ENCODE data around the gene CNTNAP4.

The CNTNAP4 gene

DNA sequence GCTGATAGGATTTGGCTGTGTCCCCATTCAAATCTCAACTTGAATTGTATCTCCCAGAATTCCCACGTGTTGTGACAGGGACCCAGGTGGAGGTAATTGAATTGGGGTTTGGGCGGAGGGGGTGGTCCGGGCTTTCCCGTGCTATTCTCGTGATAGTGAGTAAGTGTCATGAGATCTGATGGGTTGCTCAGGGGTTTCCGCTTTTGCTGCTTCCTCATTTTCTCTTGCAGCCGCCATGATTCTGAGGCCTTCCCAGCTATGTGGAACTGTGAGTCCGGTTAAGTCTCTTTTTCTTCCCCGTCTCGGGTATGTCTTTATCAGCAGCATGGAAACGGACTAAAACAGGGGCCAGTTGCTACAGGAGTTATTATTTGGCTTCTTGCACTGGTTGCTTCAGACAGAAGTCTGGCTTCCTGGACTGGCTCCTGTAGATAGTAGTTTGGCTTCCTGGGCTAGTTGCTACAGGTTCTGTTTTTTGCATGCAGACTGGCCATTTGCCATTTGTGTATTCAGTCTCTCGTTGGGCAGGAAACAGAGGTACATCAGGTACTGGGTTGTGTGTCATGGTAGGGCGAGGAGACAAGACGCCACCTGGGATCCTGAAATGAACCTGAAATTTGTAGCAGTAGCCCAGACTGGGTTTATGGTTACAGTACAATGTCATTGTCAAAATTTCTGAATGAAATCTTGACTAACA lies 32.6 kb downstream of the CNTNAP4 start:
- DNase-seq = no peak

DNA sequence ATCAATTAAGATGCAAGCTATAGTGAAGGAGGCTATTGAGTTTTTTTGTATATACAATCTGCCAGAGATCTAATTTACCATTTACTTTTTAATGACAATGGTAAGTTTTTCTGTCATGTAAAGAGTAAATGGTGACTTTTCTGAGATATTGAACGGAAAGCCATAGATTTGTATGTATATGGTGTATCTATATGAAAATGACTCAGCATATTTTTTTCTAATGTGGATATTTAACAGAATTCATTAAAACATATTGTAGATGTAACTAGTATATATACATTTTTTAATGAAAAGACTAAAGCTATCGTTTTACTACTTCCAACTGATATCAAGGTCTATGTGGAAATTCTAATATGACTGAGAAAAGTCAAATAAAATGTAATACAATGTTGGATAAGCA lies 34.1 kb downstream of the CNTNAP4 start:
- DNase-seq = no peak

DNA sequence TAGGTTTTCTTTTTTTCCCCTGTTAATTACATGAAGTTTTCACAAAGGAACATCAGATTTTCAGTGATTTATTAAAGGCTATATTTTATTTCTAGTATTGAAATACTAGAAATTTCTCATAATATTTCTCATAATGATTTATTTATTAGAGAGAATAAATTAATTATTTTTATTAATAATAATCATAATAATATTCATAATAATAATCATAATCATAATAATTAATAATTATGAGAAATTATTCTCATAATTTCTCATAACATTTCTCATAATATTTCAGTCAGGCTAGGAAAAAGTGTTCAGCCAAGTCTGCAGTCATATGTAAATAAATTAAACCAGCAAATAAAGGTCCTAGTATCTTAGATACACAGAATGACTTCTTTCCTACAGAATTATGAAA lies 41.4 kb downstream of the CNTNAP4 start:
- DNase-seq = no peak

DNA sequence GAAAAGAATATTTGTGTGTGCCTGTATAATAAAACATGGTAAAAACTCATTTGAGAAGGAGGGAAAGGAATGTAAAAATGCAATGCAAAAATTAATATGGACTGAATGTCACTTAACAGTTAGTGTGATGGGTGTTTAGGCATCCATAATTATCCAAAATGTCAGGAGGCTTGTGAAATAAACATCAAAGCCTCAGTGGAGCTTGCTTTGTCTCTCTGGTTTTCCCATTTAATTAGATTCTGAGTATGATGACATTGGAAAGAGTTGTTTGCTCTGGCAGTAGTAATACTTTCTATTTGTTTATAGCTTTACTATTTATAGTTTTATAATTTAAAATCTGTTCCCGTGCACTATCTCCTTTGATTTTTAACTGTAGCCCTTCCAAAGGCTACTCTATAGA lies 51.9 kb downstream of the CNTNAP4 start:
- no peak for DNase-seq

DNA sequence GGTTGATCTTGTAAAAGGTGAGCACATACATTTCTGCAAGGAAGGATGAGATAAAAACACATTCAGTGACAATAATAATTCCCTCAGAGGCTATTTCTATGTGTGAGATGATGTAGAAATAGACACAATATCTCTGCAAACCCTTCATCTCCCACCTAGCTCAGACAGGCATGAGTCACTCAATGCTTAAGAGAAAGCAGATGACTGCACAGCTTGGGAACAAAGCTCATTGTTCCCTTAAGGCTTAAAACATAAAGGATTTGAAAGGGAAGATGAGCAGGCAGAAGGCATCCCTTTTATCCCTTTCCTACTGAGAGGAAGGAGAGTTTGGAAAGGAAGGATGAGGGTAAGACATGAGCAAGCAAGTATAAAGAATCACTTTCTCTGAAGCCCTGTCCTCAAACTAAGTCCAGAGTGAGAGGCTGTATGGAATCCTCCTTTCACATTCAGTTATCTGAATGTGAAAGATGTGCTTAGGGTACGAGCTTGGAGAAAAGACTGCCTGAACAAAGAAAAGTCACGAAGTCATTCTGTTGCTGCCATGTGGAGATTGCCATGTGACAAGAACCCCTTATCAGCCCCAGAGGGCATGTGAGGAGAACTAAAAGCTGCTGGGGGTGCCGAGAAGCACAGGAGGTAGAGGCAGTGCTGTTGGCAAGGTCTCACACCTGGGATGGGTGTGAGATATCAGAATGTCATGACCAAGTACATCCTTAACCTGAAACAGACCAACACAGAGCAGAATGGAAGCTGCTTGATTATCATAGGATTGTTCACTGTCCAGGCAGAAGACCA lies 58.2 kb downstream of the CNTNAP4 start:
- peak; percentile 17 for DNase-seq

DNA sequence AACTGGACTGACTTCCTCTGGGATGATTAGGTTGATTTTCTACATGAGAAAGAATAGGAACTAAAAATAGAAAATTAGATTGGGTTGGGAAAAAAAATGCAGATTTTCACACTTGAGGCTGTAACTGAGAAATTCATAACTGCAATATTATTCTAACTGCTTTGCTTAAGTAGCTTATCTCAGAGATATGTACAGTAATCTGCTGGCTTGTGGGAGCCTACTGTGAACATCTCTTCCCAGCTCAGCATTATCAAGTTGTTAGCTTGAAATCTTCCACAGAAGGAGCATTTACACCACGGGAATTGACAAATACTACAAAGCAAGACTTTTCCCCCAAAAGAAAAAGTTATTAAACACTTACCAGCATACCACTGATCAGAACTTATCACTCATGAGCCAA lies 58.9 kb downstream of the CNTNAP4 start:
- DNase-seq = no peak

DNA sequence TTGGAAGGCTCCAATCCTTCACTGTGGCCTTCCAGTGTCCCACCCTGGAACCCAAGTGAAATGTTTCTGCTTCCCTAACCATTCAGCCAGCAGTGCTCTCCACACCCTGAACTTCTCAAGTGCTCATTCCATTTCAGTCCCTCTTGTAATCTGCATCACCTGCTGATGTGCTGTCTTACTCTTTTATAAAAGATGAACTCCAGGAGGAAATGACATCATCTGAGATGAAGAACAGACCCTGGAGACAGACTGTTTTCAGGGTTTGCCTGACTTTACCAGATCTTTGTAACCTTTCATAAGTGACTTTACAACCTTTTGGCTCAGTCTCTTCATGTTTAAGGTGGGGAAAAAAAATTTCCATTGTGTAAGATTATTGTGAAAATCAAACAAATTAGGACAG lies 61.3 kb downstream of the CNTNAP4 start:
- no peak for DNase-seq

DNA sequence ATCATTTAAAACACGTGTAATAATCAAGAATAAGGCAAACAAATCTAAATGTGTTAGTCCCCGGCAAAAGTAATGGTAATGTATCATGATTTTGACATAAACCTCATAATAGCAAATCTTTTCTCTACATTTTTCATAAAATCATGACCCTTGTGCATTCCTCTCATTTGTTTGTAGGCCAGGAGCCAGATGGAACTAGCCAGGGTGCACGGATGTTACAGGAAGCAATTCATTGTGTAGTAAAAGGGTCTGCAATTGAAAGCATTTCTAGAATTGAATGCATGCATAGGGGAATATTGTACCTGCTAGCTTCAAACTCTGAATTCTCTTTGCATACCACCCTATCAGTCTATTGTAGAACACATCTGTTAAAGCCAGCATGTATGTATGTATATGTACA lies 66.6 kb downstream of the CNTNAP4 start:
- DNase-seq = no peak

DNA sequence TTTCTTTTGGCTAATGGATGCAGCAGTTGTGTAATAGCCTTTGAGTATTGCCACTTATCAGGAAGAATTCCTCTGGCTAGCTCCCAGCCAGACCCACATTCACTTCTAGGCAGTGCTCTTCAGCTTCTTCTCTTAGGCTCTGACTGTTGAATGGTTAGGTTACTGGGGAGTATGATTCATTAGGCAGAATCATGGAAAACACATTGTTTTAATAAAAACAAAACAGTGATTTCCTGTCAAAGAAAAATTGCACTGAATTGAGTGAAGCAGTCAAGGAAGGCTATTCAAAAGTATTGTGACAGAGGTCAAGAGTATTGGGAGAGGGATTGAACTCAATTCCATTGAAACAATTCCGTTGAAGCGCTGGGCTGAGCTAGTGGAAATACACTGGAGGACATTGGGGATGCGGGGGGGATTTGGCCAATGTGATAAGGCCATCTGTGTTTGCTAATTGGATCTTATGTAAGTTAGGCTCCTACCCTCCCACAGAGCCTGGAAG lies 68.0 kb downstream of the CNTNAP4 start:
- peak; percentile 97 for DNase-seq

DNA sequence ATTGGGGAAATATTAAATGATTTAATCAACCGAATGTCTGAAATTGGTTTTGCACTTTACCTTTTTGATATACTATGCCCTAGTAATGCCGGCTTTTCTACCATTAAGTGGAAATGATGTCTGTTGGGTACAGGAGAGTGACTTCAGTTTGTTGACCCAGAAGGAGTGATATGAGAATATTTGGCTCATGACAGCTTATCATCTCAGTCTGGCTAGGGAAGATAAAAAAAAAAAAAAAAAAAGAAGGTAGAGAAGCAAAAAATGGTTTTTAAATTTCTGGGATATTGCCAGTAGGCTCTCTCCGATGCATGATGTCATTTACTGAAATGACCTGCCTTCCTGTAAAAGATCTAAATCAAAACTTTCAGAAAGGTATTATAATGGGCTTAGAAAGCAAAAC lies 69.0 kb downstream of the CNTNAP4 start:
- DNase-seq = no peak

DNA sequence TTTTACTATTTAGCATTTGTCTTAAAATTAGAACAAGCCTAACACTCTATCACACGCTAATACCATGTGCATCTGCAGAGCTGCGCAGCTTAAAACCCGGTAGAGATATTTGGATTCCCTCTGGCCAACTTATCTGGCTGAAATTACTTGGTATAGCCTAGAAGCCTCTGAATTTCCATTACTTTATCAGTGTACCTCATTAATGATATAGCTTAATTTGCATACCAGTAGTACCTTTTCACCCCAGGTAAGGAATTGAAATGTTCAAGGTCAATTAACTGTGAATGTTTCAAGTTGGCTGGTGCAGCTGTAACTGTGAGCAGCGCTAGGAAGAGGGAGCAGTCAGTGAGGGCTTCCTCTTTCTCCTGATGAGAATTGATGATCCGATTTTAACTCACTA lies 74.2 kb downstream of the CNTNAP4 start:
- DNase-seq = no peak

DNA sequence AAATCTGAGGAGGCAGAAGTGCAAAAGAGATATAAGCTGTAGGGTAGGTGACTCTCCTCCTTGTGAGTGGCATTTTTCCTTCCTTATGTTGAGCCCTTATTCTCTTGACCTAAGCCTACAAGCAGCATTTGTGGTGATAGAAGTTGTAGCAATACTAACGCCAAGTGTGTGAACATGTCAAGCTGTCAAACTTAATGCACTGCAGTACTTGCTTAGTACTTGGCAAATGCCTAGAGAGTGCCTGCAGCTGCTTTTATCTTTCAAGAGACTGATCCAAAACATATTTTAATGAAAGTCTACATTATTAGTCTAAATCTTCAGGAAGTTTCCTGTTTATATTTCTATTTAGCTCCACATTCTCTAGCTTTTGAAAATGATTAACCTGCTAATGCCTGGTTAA lies 83.2 kb downstream of the CNTNAP4 start:
- DNase-seq = no peak

DNA sequence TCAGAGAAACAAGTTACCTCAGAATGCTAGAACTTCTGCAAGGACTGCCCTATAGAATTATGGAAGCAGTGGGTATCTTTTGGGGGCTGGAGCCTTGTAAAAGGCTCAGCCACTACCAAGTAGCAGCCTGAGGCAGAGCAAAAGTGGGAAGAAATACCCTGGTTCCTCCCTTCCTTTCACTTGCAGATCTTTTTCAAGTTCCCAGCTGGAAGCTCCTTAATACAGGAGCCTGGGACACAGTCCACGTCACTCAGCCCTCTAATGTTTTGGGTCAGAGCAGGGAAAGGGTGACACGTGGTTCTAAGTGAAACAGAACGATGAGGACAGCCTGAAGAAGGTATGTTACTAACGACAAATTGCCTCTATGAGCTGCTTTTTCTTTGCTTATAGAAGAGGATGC lies 93.1 kb downstream of the CNTNAP4 start:
- no peak for DNase-seq

DNA sequence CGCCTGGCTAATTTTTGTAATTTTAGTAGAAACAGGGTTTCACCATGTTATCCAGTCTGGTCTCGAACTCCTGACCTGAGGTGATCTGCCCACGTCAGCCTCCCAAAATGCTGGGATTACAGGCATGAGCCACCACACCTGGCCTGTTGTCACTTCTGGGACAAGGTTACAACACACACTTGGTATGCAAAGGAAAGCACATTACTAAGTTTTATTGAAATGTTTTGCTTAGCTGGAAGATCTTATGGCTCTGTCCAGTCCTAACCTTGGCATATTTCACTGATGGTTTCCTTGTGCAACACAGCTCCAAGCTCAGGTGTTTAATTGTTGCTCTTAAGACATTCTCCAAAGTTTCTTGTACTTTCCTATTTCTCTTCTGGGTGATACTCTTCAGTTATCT lies 94.2 kb downstream of the CNTNAP4 start:
- no peak for DNase-seq

DNA sequence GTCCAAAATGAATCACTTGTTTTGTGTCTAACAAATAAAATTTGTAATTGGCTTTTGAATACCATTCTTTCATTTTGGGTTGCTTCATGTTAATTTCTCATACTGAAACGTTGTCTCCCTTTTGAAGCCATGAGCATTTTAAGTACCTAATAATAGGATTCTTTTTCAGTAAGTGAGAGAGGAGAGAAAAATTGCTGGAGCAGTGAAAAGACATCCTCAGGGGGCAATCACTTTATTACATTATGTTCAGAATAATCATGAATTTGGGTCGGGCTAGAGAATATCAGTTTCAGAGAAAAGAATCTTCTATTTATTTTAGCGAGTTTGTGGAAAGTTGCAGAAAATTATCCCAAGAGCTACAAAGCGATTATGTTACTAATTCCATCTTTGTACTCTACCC lies 96.8 kb downstream of the CNTNAP4 start:
- DNase-seq = no peak

DNA sequence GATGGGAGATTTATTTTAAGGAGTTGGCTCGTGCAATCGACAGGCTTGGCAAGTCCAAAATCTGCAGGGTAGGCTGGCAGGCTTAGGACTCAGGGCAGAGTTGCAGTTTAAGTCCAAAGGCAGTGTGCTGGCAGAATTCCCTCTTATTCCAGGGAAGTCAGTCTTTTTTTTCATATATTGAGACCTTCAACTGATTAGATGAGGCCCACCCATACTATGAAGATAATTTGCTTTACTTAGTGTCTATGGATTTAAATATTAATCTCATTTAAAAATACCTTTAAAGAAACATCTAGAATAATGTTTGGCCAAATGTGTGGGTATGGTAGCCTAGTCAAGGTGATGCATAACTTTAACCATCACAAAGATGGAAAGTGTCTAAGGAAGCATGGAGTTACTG lies 99.8 kb downstream of the CNTNAP4 start:
- DNase-seq = no peak

DNA sequence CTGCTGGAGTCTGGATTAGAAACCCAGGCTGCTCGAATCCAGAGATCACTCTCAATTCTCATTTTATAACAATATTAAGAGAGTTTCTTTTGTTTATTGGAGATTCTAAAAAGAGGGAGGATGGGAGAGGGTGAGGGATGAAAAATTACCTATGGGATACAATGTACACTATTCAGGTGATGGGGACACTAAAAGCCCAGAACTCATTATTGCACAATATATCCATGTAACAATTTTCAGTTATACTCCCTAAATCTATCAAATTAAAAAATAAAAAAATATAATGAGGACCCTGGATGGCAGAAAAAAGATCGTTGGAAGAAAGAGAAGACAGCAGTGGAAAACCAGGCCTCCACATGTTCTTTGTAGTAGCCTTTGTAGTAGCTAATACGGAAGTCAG lies 100.8 kb downstream of the CNTNAP4 start:
- no peak for DNase-seq

DNA sequence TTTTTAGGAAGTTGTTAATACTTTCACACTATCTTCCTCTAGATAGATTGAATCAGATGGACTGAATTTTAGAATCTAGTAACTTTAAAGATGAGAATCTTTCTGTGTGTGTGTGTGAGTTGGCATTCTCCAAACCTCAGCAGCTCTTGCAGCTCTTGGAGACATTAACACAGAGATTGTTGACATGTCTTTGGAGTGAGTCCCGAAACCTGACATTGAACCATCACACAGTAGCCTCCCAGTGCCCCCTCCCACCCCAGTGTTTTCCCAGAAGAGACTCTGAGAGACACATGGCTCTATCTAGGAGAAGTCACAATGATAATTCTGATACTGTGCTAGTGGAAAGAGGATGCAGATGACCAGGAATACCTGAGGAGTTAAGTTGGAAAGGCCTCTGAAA lies 103.9 kb downstream of the CNTNAP4 start:
- DNase-seq = no peak

DNA sequence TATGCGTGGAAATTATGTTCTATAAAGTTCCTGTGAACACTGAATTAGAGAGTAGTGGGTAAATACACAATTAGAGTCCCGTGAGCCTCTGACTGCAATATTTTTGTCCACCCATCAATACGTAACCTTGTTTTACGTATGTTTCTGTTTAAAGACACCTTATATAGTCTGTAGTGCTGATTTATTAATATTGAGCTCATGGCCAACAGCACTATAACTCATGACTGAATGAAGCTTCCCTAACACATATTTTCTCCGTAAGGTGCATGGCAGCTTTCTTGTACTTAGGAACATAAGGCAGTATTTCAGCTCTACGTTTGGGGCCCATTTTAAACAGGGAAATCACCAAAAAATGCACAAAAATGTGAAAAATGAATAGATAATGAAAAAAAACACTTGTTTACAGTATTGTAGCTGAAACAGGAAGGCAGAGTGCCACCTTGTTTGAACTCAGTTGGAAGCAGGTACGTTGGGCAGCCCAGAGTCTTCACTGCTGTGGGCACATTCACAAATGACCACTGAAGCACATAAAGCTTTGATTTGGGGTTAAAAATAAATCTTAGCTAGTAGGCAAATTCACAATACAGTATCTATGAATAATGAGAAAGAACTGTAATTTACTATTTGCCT lies 108.5 kb downstream of the CNTNAP4 start:
- DNase-seq = no peak

DNA sequence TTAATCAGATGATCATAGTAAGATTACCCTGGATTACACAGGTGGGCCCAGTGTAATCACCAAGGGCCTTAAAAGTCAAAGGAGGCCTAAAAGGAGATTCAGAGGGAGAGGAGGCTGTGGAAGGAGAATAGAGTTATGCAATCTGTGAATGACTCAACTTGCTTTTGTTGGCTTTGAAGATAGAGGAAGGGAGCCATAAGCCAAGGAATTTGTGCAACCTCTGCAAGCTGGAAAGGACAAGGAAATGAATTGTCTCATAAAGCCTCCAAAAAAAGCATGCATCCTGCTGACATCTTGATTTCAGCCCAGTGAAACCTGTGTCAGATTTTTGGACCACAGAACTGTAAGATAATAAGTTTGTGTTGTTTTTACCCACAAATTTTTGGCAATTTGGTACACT lies 109.6 kb downstream of the CNTNAP4 start:
- peak; percentile 47 for DNase-seq

DNA sequence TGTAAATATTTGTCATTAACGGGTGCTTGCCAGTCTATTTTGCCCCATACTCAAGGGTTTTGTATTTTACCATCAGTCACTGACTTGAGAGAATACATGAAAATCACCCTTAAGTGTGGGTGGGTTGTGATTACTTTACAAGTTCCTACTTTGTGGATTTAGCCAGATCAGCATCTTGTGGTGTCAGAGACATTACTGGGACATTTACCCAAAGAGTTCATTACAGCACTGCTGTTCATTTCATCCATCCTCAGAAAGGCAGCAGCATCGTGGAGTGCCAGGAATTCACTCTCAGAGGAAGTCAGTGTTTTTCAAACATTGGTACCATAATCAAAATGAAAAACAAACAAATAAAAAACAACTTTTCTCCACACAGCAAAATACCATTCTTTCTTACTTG lies 110.8 kb downstream of the CNTNAP4 start:
- no peak for DNase-seq

DNA sequence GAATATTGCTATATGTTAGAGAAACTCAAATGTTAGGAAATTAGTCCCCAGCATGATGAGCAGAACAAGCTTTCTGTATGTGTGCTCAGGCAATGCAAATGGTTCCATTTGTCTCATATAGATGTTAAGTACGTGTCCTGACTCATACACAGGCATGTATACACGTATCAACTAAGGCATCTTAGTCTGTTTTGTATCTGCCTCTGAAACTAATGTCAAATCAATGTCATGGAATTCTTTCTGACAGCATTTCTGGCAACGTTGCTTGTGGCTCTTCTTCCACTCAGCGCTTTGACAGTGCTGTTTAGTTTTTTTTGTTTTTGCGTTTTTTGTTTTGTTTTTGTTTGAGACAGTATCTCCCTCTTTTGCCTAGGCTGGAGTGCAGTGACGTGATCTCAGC lies 111.9 kb downstream of the CNTNAP4 start:
- DNase-seq = peak; percentile 63

DNA sequence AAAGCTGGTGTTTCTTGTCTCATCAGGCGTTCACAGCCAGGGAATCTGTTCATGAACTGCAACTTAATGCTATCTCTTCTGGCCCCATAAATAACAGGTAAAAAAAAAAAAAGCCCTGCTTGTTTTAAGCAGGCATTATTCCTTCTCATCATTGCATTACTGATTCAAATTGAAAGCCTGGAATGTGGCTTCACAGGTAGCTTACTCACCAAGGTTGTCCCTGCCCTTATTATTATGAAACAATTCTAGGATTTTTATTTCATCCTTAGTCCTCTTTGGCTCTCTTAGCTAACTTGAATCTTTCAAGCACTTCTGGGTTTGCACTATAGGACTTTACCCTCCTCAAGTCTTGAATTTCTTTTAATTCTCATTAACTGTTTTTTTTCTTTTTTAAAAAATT lies 113.3 kb downstream of the CNTNAP4 start:
- DNase-seq = no peak

DNA sequence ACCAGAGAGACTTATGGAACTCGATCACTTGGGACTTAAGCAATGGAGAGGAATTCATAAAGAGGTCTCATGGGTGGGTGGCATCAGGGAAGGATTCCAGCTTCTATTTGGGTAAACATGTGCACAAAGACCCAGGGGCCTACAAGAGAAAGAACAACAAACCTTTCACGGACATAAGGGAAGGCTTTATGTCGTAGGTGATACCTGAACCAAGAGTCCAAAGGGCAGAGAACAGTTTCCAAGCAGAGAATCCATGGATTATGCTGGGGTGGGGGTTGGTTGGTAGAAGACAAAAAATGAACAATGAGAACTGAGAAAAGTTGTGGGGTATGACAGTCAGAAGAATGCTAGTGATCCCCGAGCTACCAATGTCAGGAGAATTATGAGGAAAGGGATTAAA lies 119.8 kb downstream of the CNTNAP4 start:
- DNase-seq = no peak
